Upper lobe of left lung (tissue), 6 donors: ENCODE measurements around the gene PLEKHG4. TPM values are rescaled to one million over a fixed set of nuclear protein-coding genes. Genes with fewer than 3 reads are reported as not detected.
A peak's percentile ranks its signal among the peaks of the same experiment; 100 is the strongest.

Experiments
- ATAC-seq, 2 donors: fragments of 200-7000 bp; cut with Tn5 transposase; one replicate each; pipeline ENCODE4 v1.9.1; 2022; ENCODE audit warnings: mild to moderate bottlenecking in 2 of 2, moderate library complexity in 2 of 2; ENCODE audit not compliant: low FRiP score in 2 of 2
- DNase-seq, 2 donors: peaks; one replicate each; pipeline ENCODE4 v3.0.0-alpha.2; 2019 to 2020
- H3K27ac ChIP-seq, 4 donors: fragments of 200-600 bp; sonication (generic); one replicate each; pipeline ENCODE4 v1.5.1; 2016 to 2019
- H3K27me3 ChIP-seq, 4 donors: fragments of 200-600 bp; sonication (generic); one replicate each; pipeline ENCODE4 v1.5.1; 2017 to 2019
- H3K36me3 ChIP-seq, 4 donors: fragments of 200-600 bp; sonication (generic); one replicate each; pipeline ENCODE4 v1.5.1; 2016 to 2019
- H3K4me1 ChIP-seq, 4 donors: fragments of 200-600 bp; sonication (generic); one replicate each; pipeline ENCODE4 v1.5.1; 2018 to 2019
- H3K4me3 ChIP-seq, 4 donors: fragments of 200-600 bp; sonication (generic); one replicate each; pipeline ENCODE4 v1.5.1; 2017 to 2019; ENCODE audit warnings: mild to moderate bottlenecking in 2 of 4, moderate library complexity in 1 of 4
- H3K9me3 ChIP-seq, 4 donors: fragments of 200-600 bp; sonication (generic); one replicate each; pipeline ENCODE4 v1.5.1; 2018 to 2019
- CTCF ChIP-seq, 6 experiments: fragments of 450-650 bp in 4 of 6; fragments of 200-600 bp in 2 of 6; sonication (generic) in 2 of 6; IDR thresholded peaks; one replicate each; pipeline ENCODE4 v1.5.1; 2016 to 2019; ENCODE audit warnings: antibody characterized with exemption in 6 of 6
- EP300 ChIP-seq, 4 donors: sonication (generic); formaldehyde crosslinking; IDR thresholded peaks; one replicate each; pipeline ENCODE4 v1.5.1; 2017; ENCODE audit warnings: antibody characterized with exemption in 4 of 4, control low read depth in 2 of 4
- POLR2A ChIP-seq, 4 donors: fragments of 450-650 bp; IDR thresholded peaks; one replicate each; pipeline ENCODE4 v1.5.1; 2016 to 2017; ENCODE audit warnings: antibody characterized with exemption in 4 of 4, mild to moderate bottlenecking in 2 of 4
- POLR2AphosphoS5 ChIP-seq, 2 donors: sonication (generic); formaldehyde crosslinking; IDR thresholded peaks; one replicate each; pipeline ENCODE4 v1.5.1; 2017; ENCODE audit warnings: antibody characterized with exemption in 2 of 2
- WGBS, 2 donors: methylation state at CpG; one replicate each; pipeline ENCODE4 v1.1.5; 2017 to 2018; 5-methylcytosine and 5-hydroxymethylcytosine counted together
- total RNA-seq, 6 donors: library from RNA; depleted of rRNA in 4 of 6; stranded (reverse); fragments of >200 nt in 4 of 6; gene quantifications; one replicate each; pipeline versions ENCODE4 v1.1.0 to v1.2.1, GENCODE V29; 2016 to 2021
- donor health status: DM: no; HTN: no; CAD: no; lungs with moderate emphysema.
- donor health status: DM: no; HTN: yes; CAD: no; lungs with severe emphysema.

Gene PLEKHG4
- total RNA-seq, 6 donors from 2014 or later, result 13.4 to 39.8 (median 16.5) TPM

- 82 to 83% methylated on average over 19 to 26 of the region's 34 CpGs for WGBS, 2 donors
- Histone ChIP-seq H3K27ac (no peak overlapping the region), H3K9me3 (no peaks in the 10 kb centered on the region), H3K4me3 (no peak overlapping the region), H3K36me3 (no peaks in the 10 kb centered on the region), H3K27me3 (no peaks in the 10 kb centered on the region), H3K4me1 (peaks cover 0 to 2% (median under 1%) of the 10 kb centered on the region in 4 donors)
- TF ChIP-seq POLR2AphosphoS5 (IDR thresholded peaks at IDR 0.05) (no peak), CTCF (IDR thresholded peaks at IDR 0.05) (peak in 3 of 6 experiments; percentile 26 to 50 (median 45))
- peak in 1 of 2 donors; percentile 87 for DNase-seq
- peak in 1 of 2 donors; percentile 18 for ATAC-seq
Observed at GRCh38 chr16:67284699-67285646, 5.6 kb downstream of the PLEKHG4 start.

GRCh38 chr16:67286441-67287235, 7.3 kb downstream of the PLEKHG4 start:
- H3K27me3 ChIP-seq, result no peaks in the 10 kb centered on the region
- H3K4me1 ChIP-seq, result no peaks in the 10 kb centered on the region
- H3K27ac ChIP-seq, result no peak overlapping the region
- no peaks in the 10 kb centered on the region for H3K9me3 ChIP-seq
- H3K4me3 ChIP-seq, result no peak overlapping the region
- whole genome bisulfite sequencing, 2 donors, result 90 to 95% methylated on average over 15 to 22 of the region's 28 CpGs
- ATAC-seq (no peak), DNase-seq (peak in 1 of 2 donors; percentile 72)
- H3K36me3 ChIP-seq, result no peaks in the 10 kb centered on the region
- TF ChIP-seq EP300 (IDR thresholded peaks at IDR 0.05) (no peak), POLR2AphosphoS5 (IDR thresholded peaks at IDR 0.05) (no peak), POLR2A (IDR thresholded peaks at IDR 0.05) (no peak), CTCF (IDR thresholded peaks at IDR 0.05) (no peak)

- Histone ChIP-seq H3K9me3 (no peaks in the 10 kb centered on the region), H3K4me1 (no peaks in the 10 kb centered on the region), H3K4me3 (no peak overlapping the region), H3K36me3 (no peaks in the 10 kb centered on the region), H3K27ac (no peak overlapping the region), H3K27me3 (no peaks in the 10 kb centered on the region)
- WGBS, 2 donors, result 94 to 96% methylated on average over 13 of the region's 14 CpGs
- no peak for ATAC-seq
- DNase-seq, result peak in 1 of 2 donors; percentile 29
- no peak for TF ChIP-seq CTCF (IDR thresholded peaks at IDR 0.05)
- no peak for TF ChIP-seq POLR2AphosphoS5 (IDR thresholded peaks at IDR 0.05)
- no peak for TF ChIP-seq POLR2A (IDR thresholded peaks at IDR 0.05)
- TF ChIP-seq EP300 (IDR thresholded peaks at IDR 0.05), result no peak
Observed at GRCh38 chr16:67287960-67288359, 8.6 kb downstream of the PLEKHG4 start.

GRCh38 chr16:67291461-67291860, 12.1 kb downstream of the PLEKHG4 start:
- TF ChIP-seq POLR2A (IDR thresholded peaks at IDR 0.05) (no peak), POLR2AphosphoS5 (IDR thresholded peaks at IDR 0.05) (no peak), EP300 (IDR thresholded peaks at IDR 0.05) (no peak), CTCF (IDR thresholded peaks at IDR 0.05) (no peak)
- no peak for ATAC-seq
- WGBS, 2 donors, result 92 to 95% methylated on average over 7 of the region's 7 CpGs

More at GRCh38 chr16:67291461-67291860, 12.1 kb downstream of the PLEKHG4 start:
- DNase-seq, result peak in 1 of 2 donors; percentile 49
- H3K4me1 ChIP-seq, result no peaks in the 10 kb centered on the region
- no peaks in the 10 kb centered on the region for H3K36me3 ChIP-seq
- H3K27me3 ChIP-seq, result no peaks in the 10 kb centered on the region
- H3K4me3 ChIP-seq, result no peak overlapping the region
- H3K27ac ChIP-seq, result no peak overlapping the region
- H3K9me3 ChIP-seq, result no peaks in the 10 kb centered on the region
